NCI-H82 (cell line): ENCODE measurements around the gene SLC20A1.

Experiments used
- DNase-seq: peaks from one replicate; lab custom pipeline; 2025; lab: John Stamatoyannopoulos, UW

Gene SLC20A1

GRCh38 chr2:112709703-112710102, 64.0 kb downstream of the SLC20A1 start:
- DNase-seq = no peak

GRCh38 chr2:112710956-112711750, 65.4 kb downstream of the SLC20A1 start:
- no peak for DNase-seq

GRCh38 chr2:112712465-112712864, 66.7 kb downstream of the SLC20A1 start:
- DNase-seq = peak; percentile 19

GRCh38 chr2:112712903-112713584, 67.3 kb downstream of the SLC20A1 start:
- DNase-seq = no peak
